Thoracic aorta (tissue), 2 donors: ENCODE results near the gene SH2B2. TPM values are rescaled to one million over a fixed set of nuclear protein-coding genes. Genes with fewer than 3 reads are reported as not detected.

Experiments used
- ATAC-seq: fragments of 150-250 bp; one replicate; pipeline ENCODE4 v1.8.0; 2017; ENCODE audit warnings: low read depth; ENCODE audit not compliant: insufficient number of reproducible peaks, low FRiP score
- DNase-seq: peaks from one replicate; pipeline ENCODE4 v3.0.0-alpha.2; 2020; ENCODE audit warnings: low spot score
- H3K27ac ChIP-seq, 2 donors: fragments of 200-600 bp; sonication (generic); 1 replicate in 1 of 2; 2 replicates in 1 of 2; pipeline ENCODE4 v1.5.1; 2016; ENCODE audit warnings: mild to moderate bottlenecking in 2 of 2, moderate library complexity in 2 of 2
- H3K27me3 ChIP-seq: fragments of 200-600 bp; sonication (generic); replicated peaks from 2 replicates; pipeline ENCODE4 v1.6.0; 2016; ENCODE audit warnings: mild to moderate bottlenecking; ENCODE audit not compliant: insufficient read depth
- H3K36me3 ChIP-seq: fragments of 200-600 bp; sonication (generic); one replicate; pipeline ENCODE4 v1.5.1; 2016
- H3K4me1 ChIP-seq, 2 donors: fragments of 200-600 bp; sonication (generic); 1 replicate in 1 of 2; 2 replicates in 1 of 2; pipeline versions ENCODE4 v1.5.1 to v1.6.0; 2016; ENCODE audit warnings: low read depth in 2 of 2, mild to moderate bottlenecking in 1 of 2; ENCODE audit not compliant: control insufficient read depth in 1 of 2
- H3K4me3 ChIP-seq: fragments of 200-600 bp; sonication (generic); 2 replicates; pipeline ENCODE4 v1.5.1; 2016; ENCODE audit warnings: mild to moderate bottlenecking
- H3K9me3 ChIP-seq: fragments of 200-600 bp; sonication (generic); 2 replicates; pipeline ENCODE4 v1.5.1; 2016
- total RNA-seq, 2 donors: library from RNA; depleted of rRNA; stranded (reverse); fragments of >200 nt; gene quantifications; one replicate each; pipeline versions ENCODE4 v1.1.0 to v1.2.3, GENCODE V29; 2016
- TF ChIP-seq, protein P1 (sequence below): fragments of 200-600 bp; sonication (generic); IDR thresholded peaks from one replicate; pipeline ENCODE4 v1.5.1; 2019; ENCODE audit warnings: antibody characterized with exemption

Gene SH2B2
- total RNA-seq, 2 donors from 2014 or later, result 10.0 to 30.2 TPM

- Histone ChIP-seq H3K4me1 (peaks cover 11 to 28% of the 10 kb centered on the region in 2 donors), H3K9me3 (no peaks in the 10 kb centered on the region), H3K27ac (no peak overlapping the region), H3K27me3 (no peaks in the 10 kb centered on the region), H3K36me3 (no peaks in the 10 kb centered on the region), H3K4me3 (no peak overlapping the region)
- DNase-seq (no peak), ATAC-seq (no peak)
- TF ChIP-seq, protein P1, sequence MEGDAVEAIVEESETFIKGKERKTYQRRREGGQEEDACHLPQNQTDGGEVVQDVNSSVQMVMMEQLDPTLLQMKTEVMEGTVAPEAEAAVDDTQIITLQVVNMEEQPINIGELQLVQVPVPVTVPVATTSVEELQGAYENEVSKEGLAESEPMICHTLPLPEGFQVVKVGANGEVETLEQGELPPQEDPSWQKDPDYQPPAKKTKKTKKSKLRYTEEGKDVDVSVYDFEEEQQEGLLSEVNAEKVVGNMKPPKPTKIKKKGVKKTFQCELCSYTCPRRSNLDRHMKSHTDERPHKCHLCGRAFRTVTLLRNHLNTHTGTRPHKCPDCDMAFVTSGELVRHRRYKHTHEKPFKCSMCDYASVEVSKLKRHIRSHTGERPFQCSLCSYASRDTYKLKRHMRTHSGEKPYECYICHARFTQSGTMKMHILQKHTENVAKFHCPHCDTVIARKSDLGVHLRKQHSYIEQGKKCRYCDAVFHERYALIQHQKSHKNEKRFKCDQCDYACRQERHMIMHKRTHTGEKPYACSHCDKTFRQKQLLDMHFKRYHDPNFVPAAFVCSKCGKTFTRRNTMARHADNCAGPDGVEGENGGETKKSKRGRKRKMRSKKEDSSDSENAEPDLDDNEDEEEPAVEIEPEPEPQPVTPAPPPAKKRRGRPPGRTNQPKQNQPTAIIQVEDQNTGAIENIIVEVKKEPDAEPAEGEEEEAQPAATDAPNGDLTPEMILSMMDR, result no peak
Observed at GRCh38 chr7:102283477-102284189, 3.0 kb upstream of the SH2B2 start.

- Histone ChIP-seq H3K4me3 (no peak overlapping the region), H3K27me3 (no peaks in the 10 kb centered on the region), H3K9me3 (no peaks in the 10 kb centered on the region), H3K4me1 (peaks cover 11 to 31% of the 10 kb centered on the region in 2 donors), H3K36me3 (no peaks in the 10 kb centered on the region), H3K27ac (no peak overlapping the region)
- TF ChIP-seq, protein P1, result no peak
- ATAC-seq (no peak), DNase-seq (no peak)
Observed at GRCh38 chr7:102284399-102284798, 2.3 kb upstream of the SH2B2 start.

- TF ChIP-seq, protein P1, result no peak
- H3K36me3 ChIP-seq, result no peaks in the 10 kb centered on the region
- H3K9me3 ChIP-seq, result no peaks in the 10 kb centered on the region
- peaks cover 11 to 31% of the 10 kb centered on the region in 2 donors for H3K4me1 ChIP-seq
- DNase-seq, result no peak
- ATAC-seq, result no peak
- peak overlapping the region in 1 of 2 donors; percentile 72 for H3K27ac ChIP-seq
- peak overlapping the region; percentile 35 for H3K4me3 ChIP-seq
- H3K27me3 ChIP-seq, result no peaks in the 10 kb centered on the region
Observed at GRCh38 chr7:102284891-102285539, 1.7 kb upstream of the SH2B2 start.

- Histone ChIP-seq H3K4me1 (peaks cover 11 to 31% of the 10 kb centered on the region in 2 donors), H3K4me3 (peak overlapping the region; percentile 90), H3K27me3 (no peaks in the 10 kb centered on the region), H3K27ac (peak overlapping the region; percentile 70 to 72), H3K36me3 (no peaks in the 10 kb centered on the region), H3K9me3 (no peaks in the 10 kb centered on the region)
- no peak for DNase-seq
- no peak for ATAC-seq
- TF ChIP-seq, protein P1, result no peak
Observed at GRCh38 chr7:102285540-102286236, 980 bp upstream of the SH2B2 start.
